Stimulated activated CD8-positive, alpha-beta memory T cell treated with anti-CD3 and anti-CD28 coated beads, Interleukin-12 subunit alpha, Interleukin-12 subunit beta, amount 100 ng/mL, for 24 hours (primary cell): Measurements from ENCODE around the gene NPHS1.
"Not testable (repeated sequence)": the region's sequence is repeated elsewhere in the genome, so short reads cannot be mapped to it uniquely, and the experiment has no call there.

ENCODE experiments used
- DNase-seq: peaks from one replicate; pipeline ENCODE4 v3.0.0-alpha.2; 2020; ENCODE audit errors: extremely low read depth

NPHS1 gene

DNA sequence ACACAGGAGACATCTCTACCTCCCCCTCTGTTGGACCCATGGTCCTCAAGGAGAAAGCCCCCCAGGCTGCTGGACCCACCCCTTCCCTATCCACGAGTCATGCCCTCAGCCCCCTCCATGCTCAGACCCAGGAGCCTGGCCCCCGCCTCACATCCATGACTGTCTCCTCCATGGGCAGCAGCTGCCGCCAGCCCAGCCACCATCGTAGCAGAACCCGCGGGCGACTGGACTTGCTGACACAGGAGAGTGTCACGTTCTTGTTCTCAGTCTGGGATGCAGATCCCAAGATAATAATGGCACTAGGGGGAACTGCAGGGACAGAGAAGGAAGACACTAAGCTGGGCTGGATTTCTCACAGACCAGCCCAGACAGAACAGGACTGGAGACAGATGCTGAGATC, 3.8 kb downstream of the NPHS1 start:
- no peak for DNase-seq

DNA sequence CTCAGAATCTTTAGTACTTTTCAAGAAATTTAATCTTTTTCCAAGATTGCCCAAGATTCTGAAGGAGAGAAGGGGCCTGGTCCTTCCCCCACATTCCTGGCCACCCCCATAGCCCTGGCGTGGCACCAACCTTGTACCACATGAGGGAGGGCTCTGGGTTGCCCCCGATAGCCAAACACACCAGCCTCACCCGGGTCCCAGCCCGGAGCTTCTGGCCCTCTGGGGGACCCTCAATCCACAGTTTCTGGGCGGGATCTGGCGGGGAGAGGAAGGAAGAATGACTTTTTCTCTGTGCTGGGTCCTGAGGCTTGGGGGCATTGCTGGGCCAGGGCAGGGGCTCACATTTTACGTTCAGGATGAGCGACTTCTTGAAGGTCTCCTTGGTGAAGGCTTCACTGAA, 4.4 kb downstream of the NPHS1 start:
- no peak for DNase-seq

DNA sequence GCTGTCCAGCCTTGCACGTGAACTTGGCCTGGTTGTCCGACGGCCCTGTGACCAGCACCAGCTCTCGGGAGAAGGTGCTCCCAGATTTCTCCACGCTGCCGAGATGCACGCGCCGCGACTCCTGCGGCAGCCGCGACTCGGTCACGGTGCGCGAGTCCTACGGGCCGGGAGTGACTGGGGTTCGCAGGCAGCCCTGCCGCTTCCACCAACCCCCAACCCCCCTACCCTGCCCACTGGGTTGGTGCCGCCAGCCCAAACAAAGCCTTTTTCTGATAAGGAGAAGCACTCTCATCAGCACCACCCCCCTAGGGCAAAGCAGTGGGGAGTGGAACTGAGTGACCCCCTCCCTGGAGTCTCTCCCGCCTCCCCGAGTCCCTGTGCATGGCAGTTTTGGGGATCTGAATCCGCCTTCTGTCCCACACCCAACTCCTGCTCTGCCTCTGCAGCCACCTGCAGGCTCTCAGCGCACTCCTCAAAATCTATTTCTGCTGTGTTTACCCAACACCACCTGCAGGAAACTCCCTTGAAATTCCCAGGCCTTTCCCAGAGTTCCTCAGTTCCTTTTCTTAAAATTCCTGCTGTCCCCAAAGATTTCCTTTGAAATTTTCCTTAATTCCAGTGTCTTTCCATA, 6.2 kb downstream of the NPHS1 start:
- DNase-seq: no peak

DNA sequence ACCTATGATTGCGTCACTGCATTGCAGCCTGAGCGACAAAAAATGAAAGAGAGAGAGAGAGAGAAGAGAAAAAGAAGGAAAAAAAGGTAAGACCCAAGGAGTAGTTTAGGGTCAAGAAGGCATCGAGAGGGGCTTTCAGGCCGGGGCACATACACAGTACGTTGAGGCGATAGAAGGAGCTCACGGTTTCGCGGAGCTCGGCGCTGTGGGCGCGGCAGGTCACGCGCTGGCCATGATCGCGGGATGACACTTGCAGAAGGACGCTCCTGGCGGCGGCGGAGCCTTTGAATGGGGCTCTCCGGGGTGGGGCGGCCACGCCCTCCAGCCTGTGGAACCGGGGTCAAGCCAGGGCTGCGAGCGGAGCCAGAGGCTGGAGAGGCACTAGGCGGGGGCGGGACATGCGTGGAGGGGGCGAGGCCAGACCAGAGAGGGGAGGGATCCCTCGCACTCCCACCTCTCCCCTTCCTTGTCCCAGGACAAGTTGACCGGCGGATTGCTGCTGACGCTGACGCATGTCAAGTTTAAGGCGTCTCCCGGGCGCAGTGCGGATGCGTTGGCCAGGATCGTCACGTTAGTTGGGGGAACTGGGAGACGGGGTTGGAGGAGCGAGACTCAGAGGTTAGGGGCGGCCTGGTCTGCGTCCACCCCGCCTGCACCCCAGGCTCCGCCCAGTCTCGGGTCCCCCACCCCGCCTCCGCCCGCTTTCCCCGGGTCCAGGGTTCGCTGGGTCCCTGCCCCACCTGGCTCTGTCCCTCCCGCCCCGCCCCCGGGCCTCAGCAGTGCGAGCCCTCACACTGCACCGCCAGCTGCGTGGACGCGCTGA, 6.9 kb downstream of the NPHS1 start:
- DNase-seq: no peak

DNA sequence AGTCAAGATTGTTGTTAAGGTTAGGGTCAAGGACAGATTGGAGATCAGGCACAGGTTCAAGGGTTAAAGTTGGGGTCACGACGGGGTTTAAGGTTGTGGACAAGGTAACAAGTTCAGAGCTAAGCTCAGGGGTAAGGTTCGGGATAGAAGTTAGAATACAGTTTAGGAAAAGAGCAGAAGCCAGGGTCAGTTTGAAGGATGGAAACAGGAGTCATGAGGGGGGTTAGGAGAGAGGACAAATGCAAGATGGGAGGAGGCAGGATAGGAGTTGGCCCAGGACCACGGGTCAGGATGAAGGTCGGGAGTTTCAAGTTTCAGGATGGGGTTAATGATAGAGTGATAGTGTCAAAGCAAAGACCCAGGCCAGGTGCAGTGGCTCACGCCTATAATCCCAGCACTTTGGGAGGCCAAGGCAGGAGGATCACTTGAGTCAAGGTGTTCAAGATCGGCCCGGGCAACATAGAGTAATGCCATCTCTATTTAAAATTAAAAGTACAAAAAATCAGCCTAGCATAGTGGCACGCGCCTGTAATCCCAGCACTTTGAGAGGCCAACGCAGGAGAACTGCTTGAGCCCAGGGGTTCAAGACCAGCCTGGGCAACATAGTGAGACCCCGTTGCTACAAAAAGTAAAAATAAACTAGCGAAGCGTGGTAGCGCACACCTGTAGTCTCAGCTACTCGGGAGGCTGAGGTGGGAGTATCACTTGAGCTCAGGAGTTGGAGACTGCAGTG, 7.7 kb downstream of the NPHS1 start:
- no peak for DNase-seq

DNA sequence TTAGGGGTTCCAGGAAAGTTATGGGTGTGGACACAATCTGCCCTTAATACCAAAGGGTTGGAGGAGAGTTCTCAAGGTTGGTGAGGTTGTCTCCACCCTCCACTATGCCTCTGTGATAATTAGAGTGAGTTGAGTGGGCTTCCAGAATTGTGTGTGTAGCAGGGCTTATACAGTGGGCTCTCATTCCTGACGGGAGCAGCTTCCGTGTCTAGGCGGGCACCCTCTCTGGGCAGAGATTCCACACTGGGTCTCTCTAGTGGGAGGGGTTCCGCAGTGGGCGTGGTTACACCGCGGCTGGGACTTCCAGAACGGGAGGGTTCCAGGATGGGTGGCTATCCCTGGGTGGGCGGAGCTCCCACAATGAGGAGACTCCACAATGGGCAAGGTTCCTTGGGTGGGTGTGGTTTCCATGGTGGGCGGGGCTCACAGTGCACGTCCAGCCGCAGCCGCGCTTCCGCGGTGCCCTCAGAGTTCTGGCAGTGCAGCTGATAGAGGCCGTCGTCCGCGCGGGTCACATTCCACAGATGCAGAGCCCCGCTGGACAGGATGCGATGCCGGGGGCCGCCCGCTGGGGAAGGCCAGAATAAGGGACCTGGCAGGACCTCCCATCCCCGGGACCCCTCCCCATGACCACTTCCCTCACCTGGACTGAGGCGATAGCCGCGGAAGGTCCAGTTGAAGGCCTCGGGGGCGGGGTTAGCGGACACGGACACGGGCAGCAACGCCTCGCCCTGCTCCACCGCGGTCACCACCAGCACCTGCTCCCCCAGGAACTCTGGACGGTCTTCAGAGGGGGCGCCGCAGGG, 8.4 kb downstream of the NPHS1 start:
- DNase-seq: no peak

DNA sequence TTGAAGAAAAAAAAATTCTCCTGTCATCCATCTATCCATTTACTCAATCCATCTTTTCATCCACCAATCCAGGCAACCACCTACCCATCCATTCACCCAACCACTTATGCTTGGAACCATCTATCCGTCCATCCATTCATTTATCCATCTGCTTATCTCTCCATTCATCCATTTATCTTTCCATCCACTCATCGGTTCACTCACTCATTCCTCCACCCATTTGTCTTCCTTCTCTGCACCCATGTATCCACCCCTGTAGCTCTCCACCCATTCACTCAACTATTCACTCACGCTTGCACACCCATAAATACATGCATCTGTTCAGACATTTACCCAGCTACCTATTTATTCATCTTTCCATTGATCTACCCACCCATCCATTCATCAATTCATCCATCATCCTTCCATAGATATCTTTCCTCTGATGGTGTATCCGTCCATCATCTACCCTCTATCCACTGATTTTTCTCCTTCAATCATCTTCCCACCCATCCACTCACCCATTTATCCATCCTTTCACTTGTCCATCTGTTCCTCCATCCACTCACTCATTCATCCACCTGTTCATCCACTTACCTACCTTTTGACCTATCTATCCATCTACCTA, 9.5 kb downstream of the NPHS1 start:
- no peak for DNase-seq

DNA sequence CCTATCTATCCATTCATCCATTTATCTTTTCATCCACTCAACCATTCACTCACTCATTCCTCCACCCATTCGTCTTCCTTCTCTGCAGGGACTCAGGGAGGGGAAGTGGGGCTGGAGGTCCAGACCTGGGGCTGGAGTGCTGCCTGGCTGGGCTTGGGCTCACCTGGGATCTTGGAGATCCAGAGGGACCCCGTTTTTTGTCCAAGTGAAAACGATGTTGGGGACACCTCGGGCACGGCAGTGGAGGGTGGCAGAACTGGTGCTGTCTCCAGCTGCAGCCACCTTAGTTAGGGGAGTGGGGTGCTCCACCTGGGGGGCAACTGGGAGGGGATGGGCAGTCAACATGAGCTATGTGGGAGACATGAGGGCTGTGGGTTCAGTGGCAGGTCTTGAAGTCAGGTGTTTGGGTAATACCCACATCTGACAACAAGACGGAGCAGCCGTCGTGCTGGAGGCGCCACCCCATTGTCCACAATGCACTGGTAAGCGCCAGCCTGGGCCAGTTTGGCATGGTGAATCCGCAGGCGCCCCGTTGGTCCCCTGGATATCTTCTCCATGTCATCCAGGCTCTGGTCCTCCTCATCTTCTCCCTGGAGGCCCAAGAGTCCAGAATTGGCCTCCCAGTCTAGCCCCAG, 10.2 kb downstream of the NPHS1 start:
- DNase-seq: no peak

DNA sequence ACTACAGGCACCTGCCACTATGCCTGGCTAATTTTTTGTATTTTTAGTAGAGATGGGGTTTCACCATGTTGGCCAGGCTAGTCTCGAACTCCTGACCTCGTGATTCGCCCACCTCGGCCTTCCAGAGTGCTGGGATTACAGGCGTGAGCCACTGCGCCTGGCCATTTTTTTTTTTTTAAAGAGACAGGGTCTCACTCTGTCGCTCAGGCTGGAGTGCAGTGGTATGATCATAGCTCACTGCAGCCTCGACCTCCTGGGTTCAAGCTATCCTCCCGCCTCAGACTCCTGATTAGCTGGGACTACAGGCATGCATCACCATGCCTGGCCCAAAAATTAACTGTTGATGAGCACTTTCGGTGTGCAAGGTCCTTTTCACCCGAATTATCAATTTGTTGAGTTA, 16.2 kb downstream of the NPHS1 start:
- DNase-seq: not testable (repeated sequence)

DNA sequence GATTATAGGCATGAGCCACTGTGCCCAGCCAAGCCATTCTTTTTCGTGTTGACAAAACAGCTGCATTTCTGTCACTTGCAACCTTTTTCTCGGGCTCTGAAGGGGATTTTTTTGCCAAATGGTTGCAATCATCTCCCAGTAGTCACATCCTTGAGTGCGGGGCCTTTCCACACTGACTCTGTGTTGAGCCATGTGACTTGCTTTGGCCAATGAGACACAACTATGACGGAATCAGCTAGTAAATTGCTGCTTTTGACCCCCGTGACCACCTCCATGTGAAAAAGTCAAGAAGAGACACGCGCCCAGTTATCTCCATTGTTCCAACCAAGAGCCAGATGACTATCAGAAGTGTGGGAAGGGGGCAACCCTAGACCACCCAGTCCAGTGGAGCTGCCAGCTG, 18.3 kb downstream of the NPHS1 start:
- no peak for DNase-seq

DNA sequence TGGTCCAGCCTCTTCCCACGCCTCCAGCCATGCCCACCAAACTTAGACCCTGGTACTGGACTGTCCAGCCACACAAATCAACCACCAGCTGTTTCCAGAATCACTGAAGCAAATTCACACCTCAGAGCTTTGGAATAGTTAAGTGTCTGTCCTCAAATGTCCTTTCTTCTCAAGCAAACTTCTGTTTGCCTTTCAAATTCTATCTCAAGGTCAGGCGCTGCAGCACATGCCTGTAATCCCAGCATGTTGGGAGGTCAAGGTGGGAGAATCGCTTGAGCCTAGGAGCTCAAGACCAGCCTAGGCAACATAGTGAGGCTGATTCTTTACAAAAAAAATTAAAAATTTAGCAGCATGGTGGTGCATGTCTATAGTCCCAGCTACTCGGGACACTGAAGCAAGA, 20.2 kb downstream of the NPHS1 start:
- DNase-seq: no peak

DNA sequence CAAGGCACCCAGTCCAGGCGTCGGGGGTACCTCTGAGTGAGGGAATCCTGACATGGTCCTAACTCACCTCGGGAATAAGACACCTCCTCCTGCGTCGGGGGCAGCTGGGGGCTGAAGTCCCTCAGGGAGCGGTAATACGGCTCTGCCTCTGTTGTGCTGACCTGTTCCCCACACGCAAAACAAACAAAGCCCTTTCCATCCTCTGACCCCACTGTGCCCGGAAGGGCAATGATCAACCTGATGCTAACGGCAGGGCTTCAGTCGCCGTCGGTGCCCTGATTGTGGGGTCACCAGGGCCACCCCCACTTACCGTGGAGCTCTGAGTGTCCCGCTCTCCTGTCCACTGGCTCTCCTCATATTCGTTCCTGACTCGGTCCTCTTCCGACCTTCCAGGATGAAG, 21.3 kb downstream of the NPHS1 start:
- DNase-seq: no peak

DNA sequence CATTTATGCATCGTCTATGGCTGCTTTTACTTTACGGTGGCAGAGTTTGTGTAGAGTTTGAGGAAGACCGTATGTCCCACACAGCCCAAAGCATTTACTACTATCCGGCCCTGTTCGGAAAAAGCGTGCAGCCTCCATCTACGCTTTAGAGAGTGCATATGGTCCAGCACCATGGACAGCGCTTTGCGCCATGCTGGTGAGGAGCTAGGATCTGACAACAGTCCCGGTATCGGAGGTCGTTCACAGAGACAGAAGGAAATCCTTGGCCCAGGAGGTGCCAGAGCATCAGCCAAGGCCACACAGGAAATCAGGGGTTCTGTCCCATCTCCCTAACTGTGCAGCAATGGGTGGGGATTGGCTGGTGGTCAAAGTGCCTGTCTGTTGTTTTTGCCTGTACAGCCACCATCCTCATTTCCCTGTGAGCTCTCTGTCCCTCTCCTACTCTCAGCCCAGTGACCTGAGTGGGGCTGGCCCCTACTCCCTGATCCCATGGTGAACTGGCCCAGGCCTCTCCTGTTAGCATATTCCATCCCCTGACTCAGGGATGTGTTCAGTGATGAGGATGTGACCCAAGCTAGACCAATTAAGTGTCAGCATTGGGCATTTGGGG, 23.5 kb downstream of the NPHS1 start:
- no peak for DNase-seq

DNA sequence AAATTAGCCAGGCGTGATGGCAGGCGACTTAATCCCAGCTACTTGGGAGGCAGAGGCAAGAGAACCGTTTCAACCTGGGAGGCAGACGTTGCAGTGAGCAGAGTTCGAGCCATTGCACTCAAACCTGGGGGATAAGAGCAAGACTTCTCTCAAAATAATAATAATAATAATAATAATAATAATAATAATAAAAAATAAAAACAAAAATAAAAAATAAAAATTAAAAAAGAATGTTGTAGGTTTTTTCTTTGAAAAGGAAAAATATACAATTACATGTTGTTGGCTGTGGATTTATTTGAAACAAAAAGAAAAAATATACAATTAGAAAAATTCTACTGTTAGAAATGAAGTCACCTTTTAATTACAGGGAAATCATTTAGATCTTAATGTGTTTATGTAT, 28.2 kb downstream of the NPHS1 start:
- no peak for DNase-seq

DNA sequence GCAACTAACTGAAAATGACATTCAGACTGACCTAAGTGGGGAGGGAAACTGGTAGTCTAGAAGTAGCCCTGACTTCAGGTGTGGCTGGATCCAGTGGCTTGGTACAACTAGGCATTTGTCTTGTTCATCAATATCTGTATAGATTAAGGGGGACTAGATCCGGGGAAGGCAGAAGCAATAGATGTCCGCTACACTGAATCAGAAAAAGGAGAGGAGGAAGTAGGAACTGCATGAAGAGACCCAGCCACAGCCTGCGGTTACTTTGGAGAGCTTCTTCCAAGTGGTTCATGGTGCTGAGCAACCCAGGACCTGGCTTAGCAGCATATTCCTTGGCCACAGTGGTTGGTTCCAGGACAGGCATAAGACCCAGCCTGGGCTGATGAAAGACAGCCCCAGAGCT, 29.7 kb downstream of the NPHS1 start:
- no peak for DNase-seq

DNA sequence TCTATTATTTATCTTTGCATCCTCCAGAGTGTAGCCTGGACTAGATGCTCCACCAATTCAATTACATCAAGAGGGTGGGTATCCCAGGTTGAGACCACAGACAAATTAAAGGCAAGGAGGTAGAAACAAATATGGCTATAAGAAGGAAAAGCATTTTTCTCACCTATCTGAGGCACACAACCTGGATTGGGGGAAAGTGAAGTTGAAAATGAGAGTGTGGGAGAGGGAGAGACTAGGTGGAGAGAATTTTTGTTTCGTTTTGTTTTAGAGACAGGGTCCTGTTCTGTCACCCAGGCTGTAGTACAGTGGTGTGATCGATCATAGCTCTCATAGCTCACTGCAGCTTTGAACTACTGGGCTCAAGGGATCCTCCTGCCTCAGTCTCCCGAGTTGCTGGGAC, 33.9 kb downstream of the NPHS1 start:
- no peak for DNase-seq

DNA sequence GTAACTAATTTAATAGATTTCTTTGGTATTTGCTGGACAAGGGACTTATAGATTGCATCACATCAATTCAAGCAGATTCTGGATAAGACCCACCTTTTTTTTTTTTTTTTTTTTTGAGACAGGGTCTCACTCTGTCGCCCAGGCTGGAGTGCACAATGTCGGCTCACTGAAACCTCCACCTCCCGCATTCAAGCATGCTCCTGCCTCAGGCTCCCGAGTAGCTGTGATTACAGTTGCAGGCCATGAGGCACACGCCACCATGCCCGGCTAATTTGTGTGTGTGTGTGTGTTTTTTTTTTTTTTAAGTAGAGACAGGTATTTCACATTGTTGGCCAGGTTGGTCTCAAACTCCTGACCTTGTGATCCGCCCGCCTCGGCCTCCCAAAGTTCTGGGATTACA, 35.5 kb downstream of the NPHS1 start:
- no peak for DNase-seq

DNA sequence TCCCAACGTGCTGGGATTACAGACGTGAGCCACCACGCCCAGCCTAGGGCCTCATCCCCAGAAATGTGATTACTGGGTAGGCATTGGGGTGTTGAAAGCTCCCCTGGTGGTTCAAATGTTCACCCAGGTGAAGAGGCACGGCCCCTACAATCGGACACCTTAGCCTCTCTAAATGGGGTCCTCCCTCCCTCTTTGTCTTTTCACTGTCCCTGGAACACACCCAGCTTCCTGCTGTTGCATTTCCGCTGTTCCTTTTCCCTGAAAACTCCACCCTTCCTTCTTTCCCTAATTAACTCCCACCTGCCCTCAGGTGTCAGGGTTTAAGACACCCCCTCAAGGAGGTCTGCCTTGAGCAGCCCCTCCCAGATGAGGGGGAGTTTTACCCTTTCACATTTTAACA, 36.0 kb downstream of the NPHS1 start:
- DNase-seq: no peak

DNA sequence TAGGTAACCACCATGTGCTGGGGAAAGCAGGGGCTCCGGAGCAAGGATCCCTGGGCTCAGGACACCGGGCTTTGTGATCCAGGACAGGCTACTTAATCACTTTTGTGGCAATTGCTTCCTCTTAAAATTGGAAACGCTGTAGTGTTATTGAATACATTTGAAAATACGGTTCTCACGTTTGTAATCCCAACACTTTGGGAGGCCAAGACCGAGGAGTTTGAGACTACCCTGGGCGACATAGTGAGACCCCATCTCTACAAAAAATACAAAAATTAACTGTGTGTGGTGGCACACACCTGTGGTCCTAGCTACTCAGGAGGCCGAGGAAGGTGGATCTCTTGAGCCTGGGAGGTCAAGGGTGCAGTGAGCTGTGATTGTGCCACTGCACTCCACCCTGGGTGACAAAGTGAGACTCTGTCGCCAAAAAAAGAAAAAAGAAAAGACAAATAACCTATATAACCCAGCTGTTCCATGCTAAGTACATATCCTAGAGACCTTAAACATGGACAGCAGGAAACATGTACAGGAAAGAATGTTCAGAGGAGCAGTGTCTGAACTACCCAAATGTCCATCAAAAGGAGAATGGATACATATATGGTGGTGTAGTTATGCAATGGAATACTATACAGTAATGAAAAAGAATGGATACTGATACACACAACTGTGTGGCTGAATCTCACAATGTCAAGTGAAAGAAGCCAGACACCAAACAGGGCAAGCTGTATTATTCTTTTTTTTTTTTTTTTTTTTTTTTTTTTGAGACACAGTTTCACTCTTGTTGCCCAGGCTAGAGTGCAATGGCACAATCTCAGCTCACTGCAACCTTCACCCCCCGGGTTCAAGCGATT, 39.0 kb downstream of the NPHS1 start:
- no peak for DNase-seq
